Cardiac muscle cell (in vitro differentiated cells and primary cell): ENCODE results near the gene AGAP1. TPM values are rescaled to one million over a fixed set of nuclear protein-coding genes. Genes with fewer than 3 reads are reported as not detected.
A peak's percentile ranks its signal among the peaks of the same experiment; 100 is the strongest.

Source experiments
- DNase-seq, 2 donors: peaks; one replicate each; pipeline versions ENCODE4 v3.0.0 to v3.0.0-alpha.2; 2010 to 2017; ENCODE audit warnings: low read depth in 1 of 2, low spot score in 1 of 2
- H3K27ac ChIP-seq: fragments of 200-600 bp; sonication (generic); 2 replicates; pipeline ENCODE4 v1.5.1; 2016
- H3K27me3 ChIP-seq: fragments of 200-600 bp; sonication (generic); 2 replicates; pipeline ENCODE4 v1.6.0; 2016; ENCODE audit warnings: control low read depth
- H3K36me3 ChIP-seq: fragments of 200-600 bp; sonication (generic); 2 replicates; pipeline ENCODE4 v1.5.1; 2016; ENCODE audit warnings: control low read depth
- H3K4me1 ChIP-seq: fragments of 200-600 bp; sonication (generic); 2 replicates; pipeline ENCODE4 v1.8.1; 2017; ENCODE audit warnings: low read depth, mild to moderate bottlenecking, mixed run types
- H3K4me3 ChIP-seq: fragments of 200-600 bp; sonication (generic); 2 replicates; pipeline ENCODE4 v1.5.1; 2016; ENCODE audit warnings: mild to moderate bottlenecking
- H3K9me3 ChIP-seq: fragments of 200-600 bp; sonication (generic); 2 replicates; pipeline ENCODE4 v1.5.1; 2017; ENCODE audit warnings: low read depth, mild to moderate bottlenecking, control low read depth
- CTCF ChIP-seq: IDR thresholded peaks from 2 replicates; pipeline ENCODE4 v1.5.1; 2012; ENCODE audit warnings: low read depth, mild to moderate bottlenecking, low read length
- polyA plus RNA-seq: library from polyadenylated mRNA; unstranded; fragments of >200 nt; fragmentation: Nextera tagmentation; extraction: Ambion mirVana; gene quantifications from 2 replicates; pipeline ENCODE4 v1.2.1, GENCODE V29; 2016
- total RNA-seq: library from RNA; depleted of rRNA; stranded (reverse); fragments of >200 nt; gene quantifications from 2 replicates; pipeline ENCODE4 v1.2.3, GENCODE V29; 2016

Gene AGAP1
- total and polyA plus RNA-seq, 2 experiments from 2014 or later = 8.6 to 38.2 TPM

- Histone ChIP-seq H3K27ac (no peak overlapping the region), H3K9me3 (no peaks in the 10 kb centered on the region), H3K27me3 (no peaks in the 10 kb centered on the region), H3K4me3 (no peak overlapping the region), H3K4me1 (no peaks in the 10 kb centered on the region), H3K36me3 (no peaks in the 10 kb centered on the region)
- no peak for TF ChIP-seq CTCF
- DNase-seq = peak in 1 of 2 donors; percentile 43
These were observed 140.8 kb downstream of the AGAP1 start for GRCh38 chr2:235634435-235635158.

GRCh38 chr2:235636546-235636945 lies 142.7 kb downstream of the AGAP1 start:
- TF ChIP-seq CTCF = no peak
- no peak overlapping the region for H3K27ac ChIP-seq
- no peak overlapping the region for H3K4me3 ChIP-seq
- no peak for DNase-seq
- no peaks in the 10 kb centered on the region for H3K27me3 ChIP-seq
- H3K4me1 ChIP-seq = peaks cover 15% of the 10 kb centered on the region
- H3K36me3 ChIP-seq = no peaks in the 10 kb centered on the region
- no peaks in the 10 kb centered on the region for H3K9me3 ChIP-seq

- TF ChIP-seq CTCF = no peak
- H3K27me3 ChIP-seq = no peaks in the 10 kb centered on the region
- DNase-seq = no peak
- H3K36me3 ChIP-seq = no peaks in the 10 kb centered on the region
- H3K4me1 ChIP-seq = peaks cover 21% of the 10 kb centered on the region
- H3K4me3 ChIP-seq = no peak overlapping the region
- no peak overlapping the region for H3K27ac ChIP-seq
- no peaks in the 10 kb centered on the region for H3K9me3 ChIP-seq
These were observed 144.1 kb downstream of the AGAP1 start for GRCh38 chr2:235637896-235638295.

- Histone ChIP-seq H3K27me3 (no peaks in the 10 kb centered on the region), H3K4me1 (peaks cover 25% of the 10 kb centered on the region), H3K27ac (no peak overlapping the region), H3K36me3 (no peaks in the 10 kb centered on the region), H3K4me3 (no peak overlapping the region), H3K9me3 (no peaks in the 10 kb centered on the region)
- DNase-seq = no peak
- TF ChIP-seq CTCF = no peak
These were observed 144.9 kb downstream of the AGAP1 start for GRCh38 chr2:235638541-235639427.

- H3K4me3 ChIP-seq = no peak overlapping the region
- peaks cover 30% of the 10 kb centered on the region for H3K4me1 ChIP-seq
- no peak for TF ChIP-seq CTCF
- peak in 1 of 2 donors; percentile 91 for DNase-seq
- no peaks in the 10 kb centered on the region for H3K9me3 ChIP-seq
- H3K36me3 ChIP-seq = no peaks in the 10 kb centered on the region
- H3K27ac ChIP-seq = no peak overlapping the region
- no peaks in the 10 kb centered on the region for H3K27me3 ChIP-seq
These were observed 145.6 kb downstream of the AGAP1 start for GRCh38 chr2:235639428-235639773.
